H9 (cell line): Measurements from ENCODE around the gene RPP25. TPM values are rescaled to one million over a fixed set of nuclear protein-coding genes. Genes with fewer than 3 reads are reported as not detected.

Experiments used
- DNase-seq: peaks from one replicate; pipeline ENCODE4 v3.0.0-alpha.2; 2017
- H2AFZ ChIP-seq: one replicate; pipeline ENCODE4 v1.6.1; 2013; ENCODE audit warnings: mild to moderate bottlenecking, low read length, control low read depth, moderate library complexity
- H2AK5ac ChIP-seq: 2 replicates; pipeline ENCODE4 v1.6.1; 2013; ENCODE audit warnings: low read length, control low read depth, mixed read lengths; ENCODE audit not compliant: insufficient read length
- H2BK120ac ChIP-seq: one replicate; pipeline ENCODE4 v1.6.1; 2013; ENCODE audit warnings: low read depth, mild to moderate bottlenecking, low read length, control low read depth, inconsistent platforms; ENCODE audit not compliant: poor library complexity, severe bottlenecking
- H2BK12ac ChIP-seq: 2 replicates; pipeline ENCODE4 v1.6.1; 2013; ENCODE audit warnings: low read length, control low read depth, mixed read lengths, low read depth; ENCODE audit not compliant: insufficient read length
- H2BK15ac ChIP-seq: 2 replicates; pipeline ENCODE4 v1.6.1; 2013; ENCODE audit warnings: low read depth, low read length, control low read depth
- H2BK20ac ChIP-seq: one replicate; pipeline ENCODE4 v1.6.1; 2013; ENCODE audit warnings: low read depth, mild to moderate bottlenecking, low read length, control low read depth, inconsistent platforms; ENCODE audit not compliant: poor library complexity, severe bottlenecking
- H2BK5ac ChIP-seq: 2 replicates; pipeline ENCODE4 v1.6.1; 2013; ENCODE audit warnings: low read length, control low read depth, mixed read lengths; ENCODE audit not compliant: insufficient read length
- H3K14ac ChIP-seq: 2 replicates; pipeline ENCODE4 v1.6.1; 2013; ENCODE audit warnings: low read length, control low read depth; ENCODE audit not compliant: insufficient read depth
- H3K18ac ChIP-seq: 2 replicates; pipeline ENCODE4 v1.6.1; 2013; ENCODE audit warnings: low read depth, mild to moderate bottlenecking, mixed read lengths, low read length, control low read depth; ENCODE audit not compliant: insufficient read length
- H3K23ac ChIP-seq: 2 replicates; pipeline ENCODE4 v1.6.1; 2013; ENCODE audit warnings: low read length, control low read depth, mixed read lengths, low read depth; ENCODE audit not compliant: insufficient read length
- H3K23me2 ChIP-seq: 2 replicates; pipeline ENCODE4 v1.6.1; 2013; ENCODE audit warnings: low read depth, mild to moderate bottlenecking, mixed read lengths, low read length, control low read depth; ENCODE audit not compliant: insufficient read length, poor library complexity, severe bottlenecking
- H3K27ac ChIP-seq: 2 replicates; pipeline ENCODE4 v1.5.1; 2013; ENCODE audit warnings: low read length, control low read depth, mixed read lengths, low read depth; ENCODE audit not compliant: insufficient read length
- H3K27me3 ChIP-seq: 2 replicates; pipeline ENCODE4 v1.6.1; 2013; ENCODE audit warnings: low read length, control low read depth, inconsistent platforms; ENCODE audit not compliant: insufficient read depth
- H3K4ac ChIP-seq: 2 replicates; pipeline ENCODE4 v1.6.1; 2013; ENCODE audit warnings: low read depth, mild to moderate bottlenecking, control low read depth, inconsistent platforms, low read length, moderate library complexity
- H3K4me1 ChIP-seq: 2 replicates; pipeline ENCODE4 v1.6.1; 2013; ENCODE audit warnings: low read length, control low read depth, inconsistent platforms; ENCODE audit not compliant: insufficient read depth
- H3K4me2 ChIP-seq: 2 replicates; pipeline ENCODE4 v1.6.1; 2013; ENCODE audit warnings: low read length, control low read depth, mixed read lengths; ENCODE audit not compliant: insufficient read length, insufficient read depth
- H3K56ac ChIP-seq: 2 replicates; pipeline ENCODE4 v1.6.1; 2013; ENCODE audit warnings: low read depth, mild to moderate bottlenecking, mixed read lengths, low read length, control low read depth; ENCODE audit not compliant: insufficient read length
- H3K79me1 ChIP-seq: 2 replicates; pipeline ENCODE4 v1.6.1; 2013; ENCODE audit warnings: low read depth, mild to moderate bottlenecking, moderate library complexity, low read length, control low read depth, inconsistent platforms; ENCODE audit not compliant: insufficient read depth, poor library complexity, severe bottlenecking
- H3K79me2 ChIP-seq: 2 replicates; pipeline ENCODE4 v1.6.1; 2013; ENCODE audit warnings: low read length, control low read depth, inconsistent platforms; ENCODE audit not compliant: insufficient read depth
- H3K9ac ChIP-seq: 2 replicates; pipeline ENCODE4 v1.6.1; 2013; ENCODE audit warnings: low read length, control low read depth, mixed read lengths; ENCODE audit not compliant: insufficient read length; ENCODE audit errors: extremely low read depth
- H3K9me3 ChIP-seq: one replicate; pipeline ENCODE4 v1.6.1; 2013; ENCODE audit warnings: low read depth, low read length, inconsistent platforms; ENCODE audit not compliant: control insufficient read depth
- H3T11ph ChIP-seq: one replicate; pipeline ENCODE4 v1.6.1; 2013; ENCODE audit warnings: mild to moderate bottlenecking, low read length, control low read depth, inconsistent platforms
- H4K20me1 ChIP-seq: one replicate; pipeline ENCODE4 v1.6.1; 2013; ENCODE audit not compliant: control insufficient read depth, insufficient read length, insufficient read depth
- H4K5ac ChIP-seq: 2 replicates; pipeline ENCODE4 v1.6.1; 2013; ENCODE audit warnings: low read depth, mild to moderate bottlenecking, mixed read lengths, low read length, control low read depth; ENCODE audit not compliant: insufficient read length
- H4K8ac ChIP-seq: replicated peaks from 2 replicates; pipeline ENCODE4 v1.6.1; 2013; ENCODE audit warnings: low read length, control low read depth, mixed read lengths, low read depth; ENCODE audit not compliant: insufficient read length
- H4K91ac ChIP-seq: 2 replicates; pipeline ENCODE4 v1.6.1; 2013; ENCODE audit warnings: low read depth, mild to moderate bottlenecking, moderate library complexity, mixed read lengths, low read length, control low read depth; ENCODE audit not compliant: insufficient read length
- H3K27ac Mint-ChIP-seq, 3 experiments: 2 replicates in 2 of 3; 3 replicates in 1 of 3; pipeline ENCODE4 v1.8.0; 2020 to 2021; ENCODE audit warnings: mixed read lengths in 3 of 3, mild to moderate bottlenecking in 1 of 3, moderate library complexity in 1 of 3
- H3K27me3 Mint-ChIP-seq: 2 replicates; pipeline ENCODE4 v1.8.0; 2021; ENCODE audit warnings: low read depth, mild to moderate bottlenecking, moderate library complexity, mixed read lengths
- H3K36me3 Mint-ChIP-seq, 3 experiments: 2 replicates in 2 of 3; 3 replicates in 1 of 3; pipeline ENCODE4 v1.8.0; 2020 to 2021; ENCODE audit warnings: low read depth in 3 of 3, mixed read lengths in 3 of 3; ENCODE audit not compliant: insufficient read depth in 1 of 3
- H3K4me1 Mint-ChIP-seq, 2 experiments: 2 replicates each; pipeline ENCODE4 v1.8.0; 2020; ENCODE audit warnings: mixed read lengths in 2 of 2
- H3K4me3 Mint-ChIP-seq, 2 experiments: 2 replicates in 1 of 2; 3 replicates in 1 of 2; pipeline ENCODE4 v1.8.0; 2020 to 2021; ENCODE audit warnings: mild to moderate bottlenecking in 2 of 2, mixed read lengths in 2 of 2, moderate library complexity in 1 of 2
- H3K9me3 Mint-ChIP-seq, 2 experiments: 2 replicates in 1 of 2; 3 replicates in 1 of 2; pipeline ENCODE4 v1.8.0; 2020; ENCODE audit warnings: mild to moderate bottlenecking in 2 of 2, mixed read lengths in 2 of 2, moderate library complexity in 1 of 2
- CTCF ChIP-seq: fragments of 200-600 bp; sonication (generic); conservative IDR thresholded peaks from 3 replicates; pipeline ENCODE4 v1.8.0; 2021; ENCODE audit warnings: antibody characterized with exemption, mild to moderate bottlenecking
- WGBS: extraction: QIAGEN DNeasy Blood & Tissue Kit; methylation state at CpG from one replicate; pipeline ENCODE4 v1.1.7; 2013; ENCODE audit warnings: missing lambda C conversion rate, low lambda C conversion rate, mixed read lengths; ENCODE audit not compliant: insufficient read length; ENCODE audit errors: extremely low coverage; 5-methylcytosine and 5-hydroxymethylcytosine counted together
- total RNA-seq: library from RNA; stranded (reverse); gene quantifications from 2 replicates; pipeline ENCODE4 v1.2.1, GENCODE V29; 2021

The RPP25 gene
- total RNA-seq, 1 experiment from 2014 or later: 12.6 TPM

- Histone ChIP-seq H3K79me1 (peaks cover 2% of the 10 kb centered on the region), H4K8ac (no peak overlapping the region), H2BK120ac (no peak overlapping the region), H4K20me1 (no peaks in the 10 kb centered on the region), H3K79me2 (no peaks in the 10 kb centered on the region), H2BK15ac (no peak overlapping the region), H4K5ac (no peak overlapping the region), H3K23ac (no peak overlapping the region), H3T11ph (no peak overlapping the region), H3K4me2 (no peak overlapping the region), H3K27me3 (no peaks in the 10 kb centered on the region), H2AK5ac (no peak overlapping the region), H3K4ac (no peak overlapping the region), H3K9me3 (no peaks in the 10 kb centered on the region), H3K14ac (no peak overlapping the region), H3K56ac (no peak overlapping the region), H4K91ac (no peak overlapping the region), H3K18ac (no peak overlapping the region), H3K4me1 (no peaks in the 10 kb centered on the region), H2BK5ac (no peak overlapping the region), H2AFZ (no peak overlapping the region), H3K23me2 (peaks cover 8% of the 10 kb centered on the region), H2BK12ac (no peak overlapping the region), H2BK20ac (no peak overlapping the region), H3K9ac (no peak overlapping the region), H3K27ac (no peak overlapping the region)
- H3K36me3 Mint-ChIP-seq: peaks cover 7 to 14% (median 13%) of the 10 kb centered on the region in 3 experiments; a peak in 6 of 7 replicates
- peaks cover 13 to 16% of the 10 kb centered on the region in 2 experiments for H3K4me1 Mint-ChIP-seq
- DNase-seq: no peak
- peaks cover 2 to 4% of the 10 kb centered on the region in 2 experiments; a peak in 3 of 5 replicates for H3K9me3 Mint-ChIP-seq
- H3K4me3 Mint-ChIP-seq: no peak overlapping the region
- H3K27ac Mint-ChIP-seq: no peak overlapping the region
- no CpG with 5 or more reads among the region's 2 CpGs for WGBS
- H3K27me3 Mint-ChIP-seq: peaks cover 38% of the 10 kb centered on the region
- no peak for TF ChIP-seq CTCF
Observed at GRCh38 chr15:74994236-74994635, 37.7 kb upstream of the RPP25 start.
